BLaER1 (cell line): ENCODE results near the gene UNC45B.
"Not testable (repeated sequence)": the region's sequence is repeated elsewhere in the genome, so short reads cannot be mapped to it uniquely, and the experiment has no call there.

ENCODE experiments used
- H3K27ac ChIP-seq: shearing (Covaris generic); formaldehyde crosslinking; 2 replicates; pipeline ENCODE4 v1.8.1; 2022
- H3K27me3 ChIP-seq: shearing (Covaris generic); formaldehyde crosslinking; 2 replicates; pipeline ENCODE4 v1.8.1; 2022
- H3K36me3 ChIP-seq: shearing (Covaris generic); formaldehyde crosslinking; 2 replicates; pipeline ENCODE4 v1.8.1; 2022
- H3K4me1 ChIP-seq: shearing (Covaris generic); formaldehyde crosslinking; 2 replicates; pipeline ENCODE4 v1.8.1; 2022
- H3K4me2 ChIP-seq: shearing (Covaris generic); formaldehyde crosslinking; 2 replicates; pipeline ENCODE4 v1.8.1; 2022
- H3K4me3 ChIP-seq: shearing (Covaris generic); formaldehyde crosslinking; 2 replicates; pipeline ENCODE4 v1.8.1; 2022
- H3K9ac ChIP-seq: shearing (Covaris generic); formaldehyde crosslinking; 2 replicates; pipeline ENCODE4 v1.8.1; 2022
- H3K9me3 ChIP-seq: shearing (Covaris generic); formaldehyde crosslinking; 2 replicates; pipeline ENCODE4 v1.8.1; 2022
- H4K20me1 ChIP-seq: shearing (Covaris generic); formaldehyde crosslinking; 2 replicates; pipeline ENCODE4 v1.8.1; 2022
- Cebpa-rat ChIP-seq: shearing (Covaris generic); IDR thresholded peaks from 2 replicates; pipeline ENCODE4 v1.8.1; 2022

UNC45B gene

GRCh38 chr17:35138218-35138617, 9.4 kb upstream of the UNC45B start:
- H3K27ac ChIP-seq: no peak overlapping the region
- H3K9ac ChIP-seq: no peak overlapping the region
- TF ChIP-seq Cebpa-rat: no peak
- no peak overlapping the region for H3K4me2 ChIP-seq
- no peaks in the 10 kb centered on the region for H3K27me3 ChIP-seq
- peaks cover 41% of the 10 kb centered on the region for H4K20me1 ChIP-seq
- no peaks in the 10 kb centered on the region for H3K9me3 ChIP-seq
- H3K4me1 ChIP-seq: peaks cover 16% of the 10 kb centered on the region
- peaks cover 71% of the 10 kb centered on the region for H3K36me3 ChIP-seq
- no peak overlapping the region for H3K4me3 ChIP-seq

GRCh38 chr17:35141681-35142466, 5.7 kb upstream of the UNC45B start, which contains the start of gene NLE1:
TSS of gene NLE1 (minus strand) at chr17:35142303. CDS start at chr17:35142275, 28 bp downstream.
- Histone ChIP-seq H3K9me3 (no peaks in the 10 kb centered on the region), H3K27me3 (no peaks in the 10 kb centered on the region), H3K4me2 (peak within 1 kb of the TSS; percentile 90), H3K36me3 (peaks cover 34% of the 10 kb centered on the region), H3K4me1 (peaks cover 16% of the 10 kb centered on the region), H4K20me1 (peaks cover 37% of the 10 kb centered on the region), H3K4me3 (peak within 1 kb of the TSS; percentile 83), H3K9ac (peak within 1 kb of the TSS; percentile 89), H3K27ac (peak within 1 kb of the TSS; percentile 83)
- TF ChIP-seq Cebpa-rat: no peak

GRCh38 chr17:35142467-35142796, 5.2 kb upstream of the UNC45B start:
- Histone ChIP-seq H3K4me3 (peak overlapping the region; percentile 83), H3K4me1 (peaks cover 16% of the 10 kb centered on the region), H3K9me3 (no peaks in the 10 kb centered on the region), H3K27ac (no peak overlapping the region), H3K9ac (no peak overlapping the region), H4K20me1 (peaks cover 32% of the 10 kb centered on the region), H3K36me3 (peaks cover 29% of the 10 kb centered on the region), H3K4me2 (peak overlapping the region; percentile 90; the same call in 1 of the 2 replicates), H3K27me3 (no peaks in the 10 kb centered on the region)
- no peak for TF ChIP-seq Cebpa-rat

- Histone ChIP-seq H3K27ac (no peak overlapping the region), H3K27me3 (no peaks in the 10 kb centered on the region), H3K36me3 (peaks cover 5% of the 10 kb centered on the region), H4K20me1 (peaks cover 14% of the 10 kb centered on the region), H3K4me1 (peaks cover 15% of the 10 kb centered on the region), H3K4me2 (no peak overlapping the region), H3K4me3 (no peak overlapping the region), H3K9me3 (no peaks in the 10 kb centered on the region), H3K9ac (no peak overlapping the region)
- TF ChIP-seq Cebpa-rat: no peak
Observed at GRCh38 chr17:35144840-35145239, 2.8 kb upstream of the UNC45B start.

GRCh38 chr17:35146214-35146833, 1.3 kb upstream of the UNC45B start:
- no peak overlapping the region for H3K4me2 ChIP-seq
- H3K27me3 ChIP-seq: no peaks in the 10 kb centered on the region
- H3K36me3 ChIP-seq: no peaks in the 10 kb centered on the region
- H3K9ac ChIP-seq: no peak overlapping the region
- TF ChIP-seq Cebpa-rat: no peak
- H3K27ac ChIP-seq: no peak overlapping the region
- no peak overlapping the region for H3K4me3 ChIP-seq
- no peaks in the 10 kb centered on the region for H3K9me3 ChIP-seq
- H3K4me1 ChIP-seq: no peaks in the 10 kb centered on the region
- H4K20me1 ChIP-seq: no peaks in the 10 kb centered on the region

GRCh38 chr17:35148144-35148543, 527 bp downstream of the UNC45B start:
- no peak for TF ChIP-seq Cebpa-rat
- no peaks in the 10 kb centered on the region for H3K4me1 ChIP-seq
- no peaks in the 10 kb centered on the region for H4K20me1 ChIP-seq
- H3K27ac ChIP-seq: no peak overlapping the region
- no peaks in the 10 kb centered on the region for H3K9me3 ChIP-seq
- H3K36me3 ChIP-seq: no peaks in the 10 kb centered on the region
- no peak overlapping the region for H3K4me3 ChIP-seq
- H3K4me2 ChIP-seq: no peak overlapping the region
- H3K9ac ChIP-seq: no peak overlapping the region
- no peaks in the 10 kb centered on the region; the same call in 1 of the 2 replicates for H3K27me3 ChIP-seq

- H3K27me3 ChIP-seq: no peaks in the 10 kb centered on the region; the same call in 1 of the 2 replicates
- no peak overlapping the region for H3K4me2 ChIP-seq
- no peaks in the 10 kb centered on the region for H3K36me3 ChIP-seq
- H3K9me3 ChIP-seq: no peaks in the 10 kb centered on the region
- H3K27ac ChIP-seq: no peak overlapping the region
- H3K4me3 ChIP-seq: no peak overlapping the region
- no peak overlapping the region for H3K9ac ChIP-seq
- no peaks in the 10 kb centered on the region for H3K4me1 ChIP-seq
- no peaks in the 10 kb centered on the region for H4K20me1 ChIP-seq
- no peak for TF ChIP-seq Cebpa-rat
Observed at GRCh38 chr17:35149941-35150340, 2.3 kb downstream of the UNC45B start.

GRCh38 chr17:35151080-35151479, 3.5 kb downstream of the UNC45B start:
- not testable (repeated sequence) for H3K4me2 ChIP-seq, H4K20me1 ChIP-seq, H3K27ac ChIP-seq, H3K4me3 ChIP-seq, H3K9ac ChIP-seq, H3K27me3 ChIP-seq, H3K9me3 ChIP-seq, H3K4me1 ChIP-seq, H3K36me3 ChIP-seq

- no peak overlapping the region for H3K4me2 ChIP-seq
- no peak overlapping the region for H3K9ac ChIP-seq
- H3K27ac ChIP-seq: no peak overlapping the region
- no peaks in the 10 kb centered on the region for H3K9me3 ChIP-seq
- H3K36me3 ChIP-seq: no peaks in the 10 kb centered on the region
- H3K27me3 ChIP-seq: no peaks in the 10 kb centered on the region; the same call in 1 of the 2 replicates
- no peaks in the 10 kb centered on the region for H3K4me1 ChIP-seq
- no peak for TF ChIP-seq Cebpa-rat
- H3K4me3 ChIP-seq: no peak overlapping the region
- no peaks in the 10 kb centered on the region for H4K20me1 ChIP-seq
Observed at GRCh38 chr17:35152421-35153140, 5.0 kb downstream of the UNC45B start.
